ENCODE results near the gene EID3.
"Not testable (repeated sequence)": the region's sequence is repeated elsewhere in the genome, so short reads cannot be mapped to it uniquely, and the experiment has no call there.

Gene EID3

GRCh38 chr12:104312654-104313053 lies 9.1 kb downstream of the EID3 start:
- H3K36me3 Mint-ChIP-seq = peaks cover 31 to 38% of the 10 kb centered on the region in 2 donors
- H3K27ac Mint-ChIP-seq = no peak overlapping the region
- DNase-seq (no peak), ATAC-seq (replicated peaks) (no peak)
- no peak overlapping the region for H3K4me3 Mint-ChIP-seq
- H3K27me3 Mint-ChIP-seq = no peaks in the 10 kb centered on the region
- no peaks in the 10 kb centered on the region for H3K9me3 Mint-ChIP-seq
- peaks cover 5% of the 10 kb centered on the region in 2 donors for H3K4me1 Mint-ChIP-seq

- peaks cover 0 to 3% of the 10 kb centered on the region in 2 donors for H3K4me1 Mint-ChIP-seq
- H3K4me3 Mint-ChIP-seq = no peak overlapping the region
- H3K27me3 Mint-ChIP-seq = no peaks in the 10 kb centered on the region
- ATAC-seq (replicated peaks) (no peak), DNase-seq (no peak)
- H3K36me3 Mint-ChIP-seq = peaks cover 33 to 39% of the 10 kb centered on the region in 2 donors
- no peaks in the 10 kb centered on the region for H3K9me3 Mint-ChIP-seq
- peak overlapping the region; percentile 86 for H3K27ac Mint-ChIP-seq
Observed at GRCh38 chr12:104313568-104314241, 10.2 kb downstream of the EID3 start.

GRCh38 chr12:104314242-104314614 lies 10.7 kb downstream of the EID3 start:
- ATAC-seq (replicated peaks) = no peak
- no peaks in the 10 kb centered on the region for H3K27me3 Mint-ChIP-seq
- H3K27ac Mint-ChIP-seq = no peak overlapping the region

GRCh38 chr12:104315326-104316224 lies 12.0 kb downstream of the EID3 start:
- DNase-seq = no peak
- Mint-ChIP-seq H3K4me3 (no peak overlapping the region), H3K4me1 (peaks cover 0 to 1% of the 10 kb centered on the region in 2 donors), H3K36me3 (peaks cover 33 to 40% of the 10 kb centered on the region in 2 donors), H3K9me3 (no peaks in the 10 kb centered on the region), H3K27me3 (no peaks in the 10 kb centered on the region), H3K27ac (no peak overlapping the region)
- ATAC-seq (replicated peaks) = no peak

More at GRCh38 chr12:104314242-104314614, 10.7 kb downstream of the EID3 start:
- H3K4me1 Mint-ChIP-seq = peaks cover 0 to 3% of the 10 kb centered on the region in 2 donors
- peaks cover 31 to 37% of the 10 kb centered on the region in 2 donors for H3K36me3 Mint-ChIP-seq
- no peaks in the 10 kb centered on the region for H3K9me3 Mint-ChIP-seq
- DNase-seq = no peak
- no peak overlapping the region for H3K4me3 Mint-ChIP-seq

- peaks cover 0 to 1% of the 10 kb centered on the region in 2 donors for H3K4me1 Mint-ChIP-seq
- peaks cover 39 to 48% of the 10 kb centered on the region in 2 donors for H3K36me3 Mint-ChIP-seq
- no peak for ATAC-seq (replicated peaks)
- no peak overlapping the region for H3K27ac Mint-ChIP-seq
- DNase-seq = no peak
- no peaks in the 10 kb centered on the region for H3K27me3 Mint-ChIP-seq
- no peaks in the 10 kb centered on the region for H3K9me3 Mint-ChIP-seq
- H3K4me3 Mint-ChIP-seq = no peak overlapping the region
Observed at GRCh38 chr12:104316936-104317335, 13.4 kb downstream of the EID3 start.

GRCh38 chr12:104317538-104318210 lies 14.1 kb downstream of the EID3 start:
- no peak overlapping the region for H3K4me3 Mint-ChIP-seq
- H3K36me3 Mint-ChIP-seq = peaks cover 39 to 50% of the 10 kb centered on the region in 2 donors
- DNase-seq (no peak), ATAC-seq (replicated peaks) (no peak)
- no peaks in the 10 kb centered on the region for H3K9me3 Mint-ChIP-seq
- peaks cover 0 to 1% of the 10 kb centered on the region in 2 donors for H3K4me1 Mint-ChIP-seq
- no peaks in the 10 kb centered on the region for H3K27me3 Mint-ChIP-seq
- no peak overlapping the region for H3K27ac Mint-ChIP-seq

- no peak overlapping the region for H3K27ac Mint-ChIP-seq
- H3K9me3 Mint-ChIP-seq = no peaks in the 10 kb centered on the region
- no peaks in the 10 kb centered on the region for H3K27me3 Mint-ChIP-seq
- ATAC-seq (replicated peaks) (no peak), DNase-seq (no peak)
- peaks cover 37 to 48% of the 10 kb centered on the region in 2 donors for H3K36me3 Mint-ChIP-seq
- peaks cover 0 to 1% of the 10 kb centered on the region in 2 donors for H3K4me1 Mint-ChIP-seq
- no peak overlapping the region for H3K4me3 Mint-ChIP-seq
Observed at GRCh38 chr12:104319028-104319427, 15.5 kb downstream of the EID3 start.

- H3K36me3 Mint-ChIP-seq = peaks cover 37 to 51% of the 10 kb centered on the region in 2 donors
Observed at GRCh38 chr12:104319918-104320626, 16.5 kb downstream of the EID3 start.

GRCh38 chr12:104320627-104321024 lies 17.1 kb downstream of the EID3 start:
- no peaks in the 10 kb centered on the region for H3K27me3 Mint-ChIP-seq
- H3K27ac Mint-ChIP-seq = no peak overlapping the region
- H3K4me3 Mint-ChIP-seq = no peak overlapping the region
- DNase-seq (no peak), ATAC-seq (replicated peaks) (no peak)
- peaks cover 33 to 47% of the 10 kb centered on the region in 2 donors for H3K36me3 Mint-ChIP-seq
- H3K4me1 Mint-ChIP-seq = peaks cover 0 to under 1% of the 10 kb centered on the region in 2 donors
- no peaks in the 10 kb centered on the region for H3K9me3 Mint-ChIP-seq

More at GRCh38 chr12:104319918-104320626, 16.5 kb downstream of the EID3 start:
- H3K4me3 Mint-ChIP-seq = no peak overlapping the region
- no peaks in the 10 kb centered on the region for H3K27me3 Mint-ChIP-seq
- no peak overlapping the region for H3K27ac Mint-ChIP-seq
- H3K4me1 Mint-ChIP-seq = peaks cover 0 to 1% of the 10 kb centered on the region in 2 donors
- no peak for DNase-seq
- no peak for ATAC-seq (replicated peaks)
- H3K9me3 Mint-ChIP-seq = no peaks in the 10 kb centered on the region

GRCh38 chr12:104321949-104322348 lies 18.4 kb downstream of the EID3 start:
- Mint-ChIP-seq H3K36me3 (peaks cover 34 to 44% of the 10 kb centered on the region in 2 donors), H3K27me3 (no peaks in the 10 kb centered on the region), H3K9me3 (no peaks in the 10 kb centered on the region), H3K4me3 (no peak overlapping the region), H3K4me1 (no peaks in the 10 kb centered on the region), H3K27ac (peak overlapping the region; percentile 25)
- ATAC-seq (replicated peaks) (no peak), DNase-seq (no peak)

GRCh38 chr12:104322533-104322932 lies 19.0 kb downstream of the EID3 start:
- not testable (repeated sequence) for H3K4me3 Mint-ChIP-seq; H3K9me3 Mint-ChIP-seq; H3K27me3 Mint-ChIP-seq; ATAC-seq (replicated peaks); DNase-seq; H3K4me1 Mint-ChIP-seq; H3K27ac Mint-ChIP-seq
- H3K36me3 Mint-ChIP-seq = peaks cover 37 to 49% of the 10 kb centered on the region in 2 donors

GRCh38 chr12:104323899-104324298 lies 20.4 kb downstream of the EID3 start:
- no peak for DNase-seq
- Mint-ChIP-seq H3K4me3 (no peak overlapping the region), H3K36me3 (peaks cover 35 to 47% of the 10 kb centered on the region in 2 donors), H3K27me3 (no peaks in the 10 kb centered on the region), H3K9me3 (no peaks in the 10 kb centered on the region), H3K4me1 (no peaks in the 10 kb centered on the region), H3K27ac (peak overlapping the region; percentile 7)
- no peak for ATAC-seq (replicated peaks)

- H3K4me3 Mint-ChIP-seq; ATAC-seq (replicated peaks); H3K27ac Mint-ChIP-seq; H3K9me3 Mint-ChIP-seq; DNase-seq; H3K4me1 Mint-ChIP-seq; H3K27me3 Mint-ChIP-seq: not testable (repeated sequence)
- H3K36me3 Mint-ChIP-seq = peaks cover 23 to 28% of the 10 kb centered on the region in 2 donors
Observed at GRCh38 chr12:104328278-104328677, 24.7 kb downstream of the EID3 start.

- Mint-ChIP-seq H3K4me3 (no peak overlapping the region), H3K9me3 (no peaks in the 10 kb centered on the region), H3K4me1 (no peaks in the 10 kb centered on the region), H3K27ac (no peak overlapping the region), H3K27me3 (no peaks in the 10 kb centered on the region), H3K36me3 (peaks cover 25 to 30% of the 10 kb centered on the region in 2 donors)
- ATAC-seq (replicated peaks) = no peak
- no peak for DNase-seq
Observed at GRCh38 chr12:104328790-104329189, 25.3 kb downstream of the EID3 start.

Data from stimulated activated naive B cell treated with anti-CD40 and anti-IgM and Interleukin-4, amounts not matched to agents 10 μg/mL and 1 μg/mL and 100 μg/mL, for 72 hours (primary cell).